Esophagus (tissue), 2 donors: Measurements from ENCODE around the gene TSPAN15. TPM values are rescaled to one million over a fixed set of nuclear protein-coding genes. Genes with fewer than 3 reads are reported as not detected.

Source experiments
- H3K27ac ChIP-seq, 2 donors: one replicate each; pipeline ENCODE4 v1.5.1; 2013; ENCODE audit warnings: low read depth in 2 of 2, mild to moderate bottlenecking in 2 of 2, inconsistent platforms in 1 of 2, low read length in 1 of 2, moderate library complexity in 1 of 2
- H3K27me3 ChIP-seq, 2 donors: one replicate each; pipeline ENCODE4 v1.6.1; 2013; ENCODE audit warnings: low read length in 2 of 2, control low read depth in 1 of 2, mild to moderate bottlenecking in 1 of 2; ENCODE audit not compliant: insufficient read depth in 2 of 2, control insufficient read depth in 1 of 2
- H3K36me3 ChIP-seq, 2 donors: one replicate each; pipeline ENCODE4 v1.6.1; 2013; ENCODE audit warnings: low read length in 1 of 2; ENCODE audit not compliant: control insufficient read depth in 2 of 2, insufficient read depth in 2 of 2
- H3K4me1 ChIP-seq, 2 donors: one replicate each; pipeline ENCODE4 v1.6.1; 2013; ENCODE audit warnings: low read length in 1 of 2; ENCODE audit not compliant: control insufficient read depth in 2 of 2, insufficient read depth in 2 of 2
- H3K4me3 ChIP-seq, 2 donors: one replicate each; pipeline ENCODE4 v1.5.1; 2013; ENCODE audit warnings: low read length in 2 of 2, mild to moderate bottlenecking in 2 of 2, low read depth in 1 of 2, moderate library complexity in 1 of 2
- H3K9me3 ChIP-seq, 2 donors: one replicate each; pipeline ENCODE4 v1.6.1; 2013; ENCODE audit warnings: mild to moderate bottlenecking in 2 of 2, low read depth in 1 of 2, low read length in 1 of 2, moderate library complexity in 1 of 2; ENCODE audit not compliant: control insufficient read depth in 2 of 2, insufficient read depth in 1 of 2
- WGBS, 2 donors: extraction: QIAGEN DNeasy Blood & Tissue Kit; methylation state at CpG; one replicate each; pipeline ENCODE4 v1.1.7; 2013; 5-methylcytosine and 5-hydroxymethylcytosine counted together
- polyA plus RNA-seq, 2 donors: library from polyadenylated mRNA; stranded (reverse); fragments of 200-250 nt; gene quantifications; one replicate each; pipeline ENCODE4 v1.2.3, GENCODE V29; 2013
- donor health status: healthy with polysubstance abuse.
- donor health status: Bipolar disorder and iron deficiency.

Gene TSPAN15
- polyA plus RNA-seq, 2 donors, result 8.0 to 23.8 TPM

GRCh38 chr10:69408318-69409175 lies 42.7 kb upstream of the TSPAN15 start:
- Histone ChIP-seq H3K27me3 (no peaks in the 10 kb centered on the region), H3K36me3 (peaks cover 0 to 4% of the 10 kb centered on the region in 2 donors), H3K9me3 (no peaks in the 10 kb centered on the region), H3K4me1 (peaks cover 7 to 10% of the 10 kb centered on the region in 2 donors), H3K4me3 (peak overlapping the region in 1 of 2 donors; percentile 18), H3K27ac (peak overlapping the region; percentile 85 to 91)
- WGBS, 2 donors, result 3% methylated on average over 50 to 64 of the region's 64 CpGs

GRCh38 chr10:69409176-69409495 lies 42.1 kb upstream of the TSPAN15 start:
- H3K27me3 ChIP-seq, result no peaks in the 10 kb centered on the region
- peaks cover 0 to 3% of the 10 kb centered on the region in 2 donors for H3K36me3 ChIP-seq
- no peaks in the 10 kb centered on the region for H3K9me3 ChIP-seq
- peaks cover 7 to 10% of the 10 kb centered on the region in 2 donors for H3K4me1 ChIP-seq
- H3K4me3 ChIP-seq, result peak overlapping the region in 1 of 2 donors; percentile 18
- H3K27ac ChIP-seq, result peak overlapping the region; percentile 85 to 91
- 12 to 17% methylated on average over 7 of the region's 7 CpGs for WGBS, 2 donors

- H3K4me3 ChIP-seq, result no peak overlapping the region
- no peaks in the 10 kb centered on the region for H3K36me3 ChIP-seq
- no peaks in the 10 kb centered on the region for H3K27me3 ChIP-seq
- no peaks in the 10 kb centered on the region for H3K9me3 ChIP-seq
- H3K4me1 ChIP-seq, result peaks cover 6 to 11% of the 10 kb centered on the region in 2 donors
- peak overlapping the region; percentile 4 to 20 for H3K27ac ChIP-seq
- 55 to 65% methylated on average over 6 of the region's 6 CpGs for WGBS, 2 donors
These were observed 41.3 kb upstream of the TSPAN15 start for GRCh38 chr10:69409968-69410367.

DNA sequence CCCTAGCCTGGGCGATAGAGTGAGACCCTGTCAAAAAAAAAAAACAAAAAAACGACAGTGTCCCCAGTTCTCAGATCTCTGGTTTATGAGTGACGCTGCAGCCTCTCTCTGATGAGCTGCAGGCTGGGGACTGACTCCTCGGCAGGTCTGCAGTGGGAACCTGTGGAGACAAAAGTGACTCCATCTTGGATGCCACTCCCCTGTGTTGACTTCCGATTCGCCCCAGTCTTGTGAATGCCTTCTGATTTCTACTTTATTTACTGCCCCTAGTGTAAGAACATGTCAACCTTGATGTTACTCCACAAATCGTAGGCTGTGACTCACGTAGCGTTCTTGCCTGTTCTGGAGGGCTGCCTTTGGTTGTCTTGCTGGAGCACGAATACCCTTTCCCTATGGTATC lies 40.8 kb upstream of the TSPAN15 start:
- Histone ChIP-seq H3K9me3 (no peaks in the 10 kb centered on the region), H3K27ac (peak overlapping the region; percentile 4 to 57), H3K4me3 (no peak overlapping the region), H3K36me3 (no peaks in the 10 kb centered on the region), H3K4me1 (peaks cover 5 to 11% of the 10 kb centered on the region in 2 donors), H3K27me3 (no peaks in the 10 kb centered on the region)
- 81 to 83% methylated on average over 9 to 10 of the region's 10 CpGs for WGBS, 2 donors

DNA sequence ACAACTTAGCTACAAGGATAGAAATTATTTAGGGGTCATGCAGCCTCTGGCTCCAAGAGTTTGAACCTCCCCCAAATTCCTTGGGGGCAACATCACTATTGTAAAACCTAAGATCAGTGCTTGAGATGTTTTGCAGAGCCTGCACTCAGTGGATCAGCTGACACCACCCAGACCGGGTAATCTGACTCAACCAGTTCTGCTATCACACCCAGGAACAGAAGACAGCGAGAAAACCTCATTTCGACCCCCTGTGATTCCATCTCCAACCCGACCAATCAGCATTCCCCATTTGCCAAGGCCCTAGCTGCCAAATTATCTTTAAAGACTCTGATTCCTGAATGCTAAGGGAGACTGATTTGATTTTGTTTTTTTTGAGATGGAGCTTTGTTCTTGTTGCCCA lies 39.8 kb upstream of the TSPAN15 start:
- Histone ChIP-seq H3K27me3 (no peaks in the 10 kb centered on the region), H3K4me3 (no peak overlapping the region), H3K27ac (peak overlapping the region in 1 of 2 donors; percentile 57), H3K4me1 (peaks cover 5 to 11% of the 10 kb centered on the region in 2 donors), H3K9me3 (no peaks in the 10 kb centered on the region), H3K36me3 (no peaks in the 10 kb centered on the region)
- WGBS, 2 donors, result 41 to 43% methylated on average over 4 of the region's 4 CpGs

DNA sequence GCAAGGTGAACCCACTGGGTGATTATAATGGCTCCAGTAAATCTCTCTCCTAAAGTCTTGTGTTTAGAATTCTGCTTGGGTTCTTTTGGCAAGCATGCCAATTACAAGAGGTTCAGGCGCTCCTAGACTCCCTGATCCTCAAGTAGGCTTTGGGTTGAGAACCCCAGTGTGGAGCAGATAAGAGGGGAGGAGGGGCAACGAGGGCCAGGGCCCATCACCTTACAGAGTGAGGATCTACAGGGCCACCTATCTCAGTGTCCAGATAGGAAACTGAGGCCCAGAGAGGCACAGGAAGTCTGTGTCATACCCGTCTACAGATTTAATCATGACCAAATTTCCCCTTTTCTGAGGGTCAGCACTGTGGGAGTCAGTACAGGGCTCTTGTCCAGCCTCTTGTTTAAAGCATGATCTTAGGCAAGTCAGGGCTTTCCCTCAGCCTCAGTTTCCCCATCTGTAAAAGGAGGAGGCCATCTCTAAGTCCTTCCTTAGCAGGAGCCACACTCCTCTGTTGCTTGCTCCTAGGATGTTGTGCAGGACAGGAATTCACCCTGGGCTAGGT lies 39.0 kb upstream of the TSPAN15 start:
- H3K27me3 ChIP-seq, result no peaks in the 10 kb centered on the region
- no peaks in the 10 kb centered on the region for H3K9me3 ChIP-seq
- no peaks in the 10 kb centered on the region for H3K36me3 ChIP-seq
- no peak overlapping the region for H3K4me3 ChIP-seq
- peak overlapping the region; percentile 36 to 73 for H3K27ac ChIP-seq
- 75% methylated on average over 3 of the region's 3 CpGs for WGBS, 2 donors
- peaks cover 2 to 8% of the 10 kb centered on the region in 2 donors for H3K4me1 ChIP-seq

- WGBS, 2 donors, result 10 to 12% methylated on average over 13 of the region's 13 CpGs
- Histone ChIP-seq H3K27me3 (no peaks in the 10 kb centered on the region), H3K4me3 (no peak overlapping the region), H3K27ac (peak overlapping the region; percentile 30 to 65), H3K36me3 (no peaks in the 10 kb centered on the region), H3K9me3 (no peaks in the 10 kb centered on the region), H3K4me1 (peaks cover 0 to 5% of the 10 kb centered on the region in 2 donors)
These were observed 37.9 kb upstream of the TSPAN15 start for GRCh38 chr10:69413221-69413865.

- no peaks in the 10 kb centered on the region for H3K27me3 ChIP-seq
- H3K4me1 ChIP-seq, result peaks cover under 1 to 5% of the 10 kb centered on the region in 2 donors
- peak overlapping the region; percentile 19 to 41 for H3K4me3 ChIP-seq
- peak overlapping the region; percentile 55 to 84 for H3K27ac ChIP-seq
- WGBS, 2 donors, result 75 to 86% methylated on average over 20 of the region's 20 CpGs
- no peaks in the 10 kb centered on the region for H3K9me3 ChIP-seq
- no peaks in the 10 kb centered on the region for H3K36me3 ChIP-seq
These were observed 36.9 kb upstream of the TSPAN15 start for GRCh38 chr10:69414036-69415018.

- H3K36me3 ChIP-seq, result no peaks in the 10 kb centered on the region
- H3K4me1 ChIP-seq, result peaks cover 2 to 5% of the 10 kb centered on the region in 2 donors
- WGBS, 2 donors, result 80 to 83% methylated on average over 13 of the region's 13 CpGs
- H3K27me3 ChIP-seq, result no peaks in the 10 kb centered on the region
- peak overlapping the region; percentile 55 to 84 for H3K27ac ChIP-seq
- H3K4me3 ChIP-seq, result peak overlapping the region; percentile 19 to 41
- H3K9me3 ChIP-seq, result no peaks in the 10 kb centered on the region
These were observed 36.2 kb upstream of the TSPAN15 start for GRCh38 chr10:69415049-69415448.
